GM12878 (cell line): ENCODE measurements around the gene SCMH1. TPM values are rescaled to one million over a fixed set of nuclear protein-coding genes. Genes with fewer than 3 reads are reported as not detected.

Source experiments
- ATAC-seq: fragments of 200-7000 bp; cut with Tn5 transposase; 3 replicates; pipeline ENCODE4 v1.9.1; 2020; ENCODE audit warnings: mild to moderate bottlenecking, moderate library complexity
- BruUV-seq: library from RNA; stranded (reverse); fragments of 400-500 nt; replicated peaks from 2 replicates; lab custom pipeline; 2021; lab: Mats Ljungman, UMichigan
- CTCF ChIA-PET: fragments of 300-600 bp; sonication (Branson Sonifier 250); formaldehyde crosslinking; extraction: SDS; loops from one replicate; lab custom pipeline; 2021; ENCODE audit warnings: inconsistent platforms; lab: Yijun Ruan, JAX
- POLR2A ChIA-PET: fragments of 350-600 bp; formaldehyde crosslinking; extraction: SDS; loops from one replicate; lab custom pipeline; 2021; ENCODE audit warnings: inconsistent platforms; lab: Charles Lee
- RAD21 ChIA-PET: fragments of 300-600 bp; sonication (Branson Sonifier 250); formaldehyde crosslinking; loops from one replicate; lab custom pipeline; 2023; ENCODE audit warnings: antibody characterized with exemption; ENCODE audit not compliant: unreplicated experiment; lab: Charles Lee
- SMC1A ChIA-PET: fragments of 300-600 bp; sonication (Branson Sonifier 250); formaldehyde crosslinking; loops from one replicate; lab custom pipeline; 2023; ENCODE audit not compliant: unreplicated experiment, uncharacterized antibody; lab: Charles Lee
- DNase-seq: peaks from one replicate; pipeline ENCODE4 v3.0.0-alpha.2; 2011; ENCODE audit warnings: low read depth, low spot score
- FAIRE-seq: peaks from 3 replicates; lab custom pipeline; 2011; peaks lifted over from hg19 to GRCh38; lab: Jason Lieb, UNC
- H2AFZ ChIP-seq: 2 replicates; pipeline ENCODE4 v1.6.0; 2011; ENCODE audit warnings: low read depth, low read length, control low read depth; ENCODE audit not compliant: control insufficient read depth
- H3K27ac ChIP-seq: 2 replicates; pipeline ENCODE4 v1.5.1; 2011; ENCODE audit warnings: control low read depth; ENCODE audit not compliant: control insufficient read depth, insufficient read depth
- H3K27me3 ChIP-seq, 2 experiments: replicated peaks in 1 of 2; 2 replicates each; pipeline versions ENCODE4 v1.6.0 to v1.6.1; 2011; ENCODE audit warnings: low read length in 1 of 2; ENCODE audit not compliant: control insufficient read depth in 2 of 2, insufficient read depth in 2 of 2
- H3K36me3 ChIP-seq, 2 experiments: 2 replicates each; pipeline ENCODE4 v1.5.1; 2011; ENCODE audit warnings: low read length in 1 of 2; ENCODE audit not compliant: control insufficient read depth in 2 of 2, insufficient read depth in 2 of 2
- H3K4me1 ChIP-seq: 2 replicates; pipeline ENCODE4 v1.6.1; 2011; ENCODE audit warnings: mild to moderate bottlenecking, low read length, moderate library complexity, mixed read lengths; ENCODE audit not compliant: control insufficient read depth, insufficient read depth
- H3K4me2 ChIP-seq: 2 replicates; pipeline ENCODE4 v1.6.0; 2011; ENCODE audit warnings: control low read depth; ENCODE audit not compliant: control insufficient read depth, insufficient read depth
- H3K4me3 ChIP-seq: fragments of 200-600 bp; sonication (generic); 2 replicates; pipeline ENCODE4 v1.5.1; 2016
- H3K79me2 ChIP-seq: 2 replicates; pipeline ENCODE4 v1.6.0; 2011; ENCODE audit warnings: low read length; ENCODE audit not compliant: control insufficient read depth, insufficient read depth
- H3K9ac ChIP-seq: 2 replicates; pipeline ENCODE4 v1.8.0; 2011; ENCODE audit warnings: low read length, control low read depth, mixed read lengths; ENCODE audit not compliant: control insufficient read depth, insufficient read depth
- H3K9me3 ChIP-seq: replicated peaks from 3 replicates; pipeline ENCODE4 v1.5.1; 2011; ENCODE audit warnings: mild to moderate bottlenecking, low read length; ENCODE audit not compliant: control insufficient read depth, insufficient read depth
- H4K20me1 ChIP-seq: 2 replicates; pipeline ENCODE4 v1.6.0; 2011; ENCODE audit not compliant: control insufficient read depth, insufficient read depth
- CREM ChIP-seq: IDR thresholded peaks from 2 replicates; pipeline ENCODE4 v1.6.1; 2014; ENCODE audit warnings: antibody characterized with exemption, low read depth
- EGR1 ChIP-seq, 2 experiments: IDR thresholded peaks; 1 replicate in 1 of 2; 2 replicates in 1 of 2; pipeline ENCODE4 v1.6.1; 2011 to 2012; ENCODE audit warnings: low read depth in 2 of 2, low read length in 2 of 2, borderline replicate concordance in 1 of 2, mild to moderate bottlenecking in 1 of 2, moderate library complexity in 1 of 2
- HDAC2 ChIP-seq: fragments of 200-600 bp; sonication (generic); IDR thresholded peaks from 2 replicates; pipeline ENCODE4 v1.6.1; 2017
- HDGF ChIP-seq: fragments of 450-650 bp; IDR thresholded peaks from 2 replicates; pipeline ENCODE4 v1.6.1; 2016; ENCODE audit warnings: antibody characterized with exemption
- RBBP5 ChIP-seq: fragments of 200-600 bp; sonication (generic); conservative IDR thresholded peaks from 2 replicates; pipeline ENCODE4 v1.6.1; 2016
- SP1 ChIP-seq: IDR thresholded peaks from one replicate; pipeline ENCODE4 v1.6.1; 2011; ENCODE audit warnings: low read depth, low read length
- SREBF1 ChIP-seq: IDR thresholded peaks from 2 replicates; pipeline ENCODE4 v1.6.1; 2012; ENCODE audit warnings: mild to moderate bottlenecking, low read length
- TAF1 ChIP-seq: IDR thresholded peaks from 2 replicates; pipeline ENCODE4 v1.6.1; 2011; ENCODE audit warnings: mild to moderate bottlenecking, low read depth, low read length, borderline replicate concordance
- TBL1XR1 ChIP-seq: IDR thresholded peaks from 2 replicates; pipeline ENCODE4 v1.6.1; 2012; ENCODE audit warnings: low read depth, low read length, improper control_type of control experiment
- ZNF207 ChIP-seq: fragments of 450-650 bp; IDR thresholded peaks from 2 replicates; pipeline ENCODE4 v1.6.1; 2014; ENCODE audit warnings: antibody characterized with exemption, mild to moderate bottlenecking, borderline replicate concordance
- ZNF274 ChIP-seq: IDR thresholded peaks from one replicate; pipeline ENCODE4 v1.8.0; 2011; ENCODE audit not compliant: insufficient read length, insufficient read depth
- ZNF592 ChIP-seq: fragments of 450-650 bp; IDR thresholded peaks from 2 replicates; pipeline ENCODE4 v1.6.1; 2017; ENCODE audit warnings: mild to moderate bottlenecking, moderate library complexity
- WGBS: methylation state at CpG from one replicate; pipeline ENCODE4 v1.1.6; 2016; ENCODE audit warnings: low lambda C conversion rate; ENCODE audit not compliant: insufficient replicate concordance, insufficient coverage; ENCODE audit errors: missing lambda C conversion rate; 5-methylcytosine and 5-hydroxymethylcytosine counted together
- in situ Hi-C: fragments of 300-500 bp; cut with MboI; formaldehyde crosslinking; loops from 9 replicates; pipeline ENCODE4 v1.14.3; 2018; ENCODE audit warnings: mixed read lengths
- intact Hi-C: fragments of 100-400 bp; cut with micrococcal nuclease; formaldehyde crosslinking; loops from one replicate; pipeline ENCODE4 v1.14.2; 2022; ENCODE audit not compliant: unreplicated experiment
- polyA plus RNA-seq, 11 experiments: library from polyadenylated mRNA; depleted of rRNA in 4 of 11; unstranded in 6 of 11; stranded (reverse) in 5 of 11; fragments of >200 nt; fragmentation: Nextera tagmentation in 4 of 11; fragmentation: Illumina TruSeq in 1 of 11; extraction: Ambion mirVana in 4 of 11; extraction: Trizol in 1 of 11; gene quantifications; 1 replicate in 1 of 11; 2 replicates in 10 of 11; pipeline versions ENCODE4 v1.2.1 to v1.2.3, GENCODE V29; 2011 to 2016; ENCODE audit warnings: inconsistent platforms in 2 of 11, missing spikeins in 2 of 11, low read depth in 1 of 11
- total RNA-seq, 4 experiments: library from RNA; depleted of rRNA in 3 of 4; stranded (reverse); fragments of >200 nt in 3 of 4; fragmentation: Illumina TruSeq in 1 of 4; extraction: Trizol in 1 of 4; gene quantifications; 2 replicates each; pipeline versions ENCODE4 v1.2.1 to v1.2.3, GENCODE V29; 2013 to 2021
- TF ChIP-seq, protein P1 (sequence below): IDR thresholded peaks from 2 replicates; pipeline ENCODE4 v1.6.1; 2012; ENCODE audit warnings: low read length, inconsistent platforms

Gene SCMH1
- total and polyA plus RNA-seq, 10 of the 15 experiments (the other 5 are each of a cell fraction or from before 2014, with no cell fraction given): 7.5 to 44.1 (median 27.8) TPM

- TF ChIP-seq CREM (no peak), HDGF (no peak), ZNF207 (no peak)
- TF ChIP-seq, protein P1, sequence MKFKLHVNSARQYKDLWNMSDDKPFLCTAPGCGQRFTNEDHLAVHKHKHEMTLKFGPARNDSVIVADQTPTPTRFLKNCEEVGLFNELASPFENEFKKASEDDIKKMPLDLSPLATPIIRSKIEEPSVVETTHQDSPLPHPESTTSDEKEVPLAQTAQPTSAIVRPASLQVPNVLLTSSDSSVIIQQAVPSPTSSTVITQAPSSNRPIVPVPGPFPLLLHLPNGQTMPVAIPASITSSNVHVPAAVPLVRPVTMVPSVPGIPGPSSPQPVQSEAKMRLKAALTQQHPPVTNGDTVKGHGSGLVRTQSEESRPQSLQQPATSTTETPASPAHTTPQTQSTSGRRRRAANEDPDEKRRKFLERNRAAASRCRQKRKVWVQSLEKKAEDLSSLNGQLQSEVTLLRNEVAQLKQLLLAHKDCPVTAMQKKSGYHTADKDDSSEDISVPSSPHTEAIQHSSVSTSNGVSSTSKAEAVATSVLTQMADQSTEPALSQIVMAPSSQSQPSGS: no peak
Measured at GRCh38 chr1:41024953-41025352, 217.2 kb downstream of the SCMH1 start (continued).

GRCh38 chr1:41023279-41023990 is 218.7 kb downstream of the SCMH1 start:
- ATAC-seq (peak; percentile 27; the same call in 2 of the 3 replicates), FAIRE-seq (no peak), DNase-seq (no peak)
- H3K4me3 ChIP-seq: no peak overlapping the region
- no TSS peak for BruUV-seq
- no peaks in the 10 kb centered on the region for H4K20me1 ChIP-seq
- H3K4me1 ChIP-seq: no peaks in the 10 kb centered on the region
- CTCF ChIA-PET: interaction anchor here (0.6 kb wide), 1 partner anchor 91 kb away, joined by 3 read pairs; no protein-coding TSS in a partner anchor
- 95% methylated on average over 5 of the region's 5 CpGs for WGBS
- peaks cover 4 to 6% of the 10 kb centered on the region in 2 experiments; a peak in 3 of 4 replicates for H3K36me3 ChIP-seq
- H3K27me3 ChIP-seq: no peaks in the 10 kb centered on the region
- H2AFZ ChIP-seq: no peak overlapping the region
- SMC1A ChIA-PET: no interaction called here
- H3K4me2 ChIP-seq: no peak overlapping the region
- H3K79me2 ChIP-seq: no peaks in the 10 kb centered on the region
- RAD21 ChIA-PET: no interaction called here
- H3K9ac ChIP-seq: no peak overlapping the region
- POLR2A ChIA-PET: no interaction called here
- no peaks in the 10 kb centered on the region for H3K9me3 ChIP-seq
- intact Hi-C loops: no loop called here
- in situ Hi-C loops: no loop called here
- TF ChIP-seq EGR1 (IDR thresholded peaks at IDR 0.05; ENCODE audit: borderline replicate concordance in 1 of 2, low read depth in 2 of 2, low read length in 2 of 2) (no peak), HDAC2 (no peak), SREBF1 (no peak), SP1 (no peak), TAF1 (no peak), RBBP5 (no peak), ZNF592 (no peak), ZNF274 (no peak), TBL1XR1 (no peak)
- no peak overlapping the region for H3K27ac ChIP-seq
